ENCODE data around the gene TLE6.

GRCh38 chr19:3024509-3024869 lies 47.1 kb downstream of the TLE6 start:
- no peak for TF ChIP-seq CTCF (IDR thresholded peaks at IDR 0.05; ENCODE audit: low read length)
- no peak for TF ChIP-seq EZH2phosphoT487 (IDR thresholded peaks at IDR 0.05; ENCODE audit: low read length)
- TF ChIP-seq EZH2 (optimal IDR thresholded peaks at IDR 0.05; ENCODE audit: low read depth, low read length) = no peak
